Measurements from ENCODE around the gene LIN7C.
"Not testable (repeated sequence)": the region's sequence is repeated elsewhere in the genome, so short reads cannot be mapped to it uniquely, and the experiment has no call there.

The LIN7C gene

GRCh38 chr11:27455667-27456066 is 50.9 kb downstream of the LIN7C start:
- no peak overlapping the region for H3K4me3 ChIP-seq (replicated peaks; ENCODE audit: low read depth, low read length)
- TF ChIP-seq CTCF (IDR thresholded peaks at IDR 0.05; ENCODE audit: low read depth, low read length, missing control alignments) = no peak
- no peak for DNase-seq (ENCODE audit: extremely low read depth, low read depth)

GRCh38 chr11:27453701-27454100 is 52.9 kb downstream of the LIN7C start:
- TF ChIP-seq CTCF (IDR thresholded peaks at IDR 0.05; ENCODE audit: low read depth, low read length, missing control alignments) = no peak
- no peak overlapping the region for H3K4me3 ChIP-seq (replicated peaks; ENCODE audit: low read depth, low read length)
- DNase-seq (ENCODE audit: extremely low read depth, low read depth) = no peak

- no peak for TF ChIP-seq CTCF (IDR thresholded peaks at IDR 0.05; ENCODE audit: low read depth, low read length, missing control alignments)
- DNase-seq (ENCODE audit: extremely low read depth, low read depth) = no peak
- H3K4me3 ChIP-seq (replicated peaks; ENCODE audit: low read depth, low read length) = no peak overlapping the region
Observed at GRCh38 chr11:27452147-27452546, 54.4 kb downstream of the LIN7C start.

GRCh38 chr11:27451244-27451965 is 55.2 kb downstream of the LIN7C start:
- DNase-seq (ENCODE audit: extremely low read depth, low read depth) = no peak
- H3K4me3 ChIP-seq (replicated peaks; ENCODE audit: low read depth, low read length) = no peak overlapping the region
- no peak for TF ChIP-seq CTCF (IDR thresholded peaks at IDR 0.05; ENCODE audit: low read depth, low read length, missing control alignments)

GRCh38 chr11:27448184-27448540 is 58.4 kb downstream of the LIN7C start:
- not testable (repeated sequence) for DNase-seq (ENCODE audit: extremely low read depth, low read depth)

GRCh38 chr11:27447288-27448183 is 59.0 kb downstream of the LIN7C start:
- DNase-seq (ENCODE audit: extremely low read depth, low read depth) = no peak
- no peak overlapping the region for H3K4me3 ChIP-seq (replicated peaks; ENCODE audit: low read depth, low read length)
- no peak for TF ChIP-seq CTCF (IDR thresholded peaks at IDR 0.05; ENCODE audit: low read depth, low read length, missing control alignments)

More at GRCh38 chr11:27448184-27448540, 58.4 kb downstream of the LIN7C start:
- H3K4me3 ChIP-seq (replicated peaks; ENCODE audit: low read depth, low read length) = not testable (repeated sequence)

GRCh38 chr11:27445625-27446024 is 60.9 kb downstream of the LIN7C start:
- no peak overlapping the region for H3K4me3 ChIP-seq (replicated peaks; ENCODE audit: low read depth, low read length)
- DNase-seq (ENCODE audit: extremely low read depth, low read depth) = no peak
- TF ChIP-seq CTCF (IDR thresholded peaks at IDR 0.05; ENCODE audit: low read depth, low read length, missing control alignments) = no peak
